Neural progenitor cell (in vitro differentiated cells): Measurements from ENCODE around the gene MASP1. TPM values are rescaled to one million over a fixed set of nuclear protein-coding genes. Genes with fewer than 3 reads are reported as not detected.

ENCODE experiments used
- DNase-seq: peaks from one replicate; pipeline ENCODE4 v3.0.0-alpha.2; 2016; ENCODE audit warnings: low spot score
- H2AFZ ChIP-seq: fragments of 200-600 bp; sonication (generic); replicated peaks from 2 replicates; pipeline ENCODE4 v1.6.1; 2016; ENCODE audit warnings: antibody characterized with exemption
- H3F3A ChIP-seq: fragments of 200-600 bp; sonication (generic); 2 replicates; pipeline ENCODE4 v1.6.1; 2016; ENCODE audit warnings: antibody characterized with exemption, low read depth
- H3K27ac ChIP-seq: fragments of 200-600 bp; sonication (generic); 2 replicates; pipeline ENCODE4 v1.5.1; 2016; ENCODE audit warnings: mild to moderate bottlenecking
- H3K27me3 ChIP-seq: fragments of 200-600 bp; sonication (generic); 2 replicates; pipeline ENCODE4 v1.6.1; 2016; ENCODE audit warnings: mild to moderate bottlenecking, moderate library complexity
- H3K36me3 ChIP-seq: fragments of 200-600 bp; sonication (generic); 2 replicates; pipeline ENCODE4 v1.5.1; 2016
- H3K4me1 ChIP-seq: fragments of 200-600 bp; sonication (generic); 2 replicates; pipeline ENCODE4 v1.6.1; 2016; ENCODE audit warnings: mixed run types
- H3K4me2 ChIP-seq: fragments of 200-600 bp; sonication (generic); 2 replicates; pipeline ENCODE4 v1.6.1; 2016
- H3K4me3 ChIP-seq: fragments of 200-600 bp; sonication (generic); 2 replicates; pipeline ENCODE4 v1.5.1; 2016
- H3K79me2 ChIP-seq: fragments of 200-600 bp; sonication (generic); 2 replicates; pipeline ENCODE4 v1.6.1; 2016; ENCODE audit warnings: low read depth
- H3K9ac ChIP-seq: fragments of 200-600 bp; sonication (generic); 2 replicates; pipeline ENCODE4 v1.6.1; 2016
- H3K9me3 ChIP-seq: fragments of 200-600 bp; sonication (generic); 2 replicates; pipeline ENCODE4 v1.5.1; 2016; ENCODE audit warnings: low read depth
- H4K20me1 ChIP-seq: fragments of 200-600 bp; sonication (generic); 2 replicates; pipeline ENCODE4 v1.6.1; 2016; ENCODE audit warnings: low read depth
- H3K27ac Mint-ChIP-seq: 3 replicates; pipeline ENCODE4 v1.8.0; 2021; ENCODE audit warnings: mixed read lengths
- H3K27me3 Mint-ChIP-seq: 2 replicates; pipeline ENCODE4 v1.8.0; 2022; ENCODE audit warnings: low read depth, mild to moderate bottlenecking, inconsistent platforms, moderate library complexity, mixed read lengths; ENCODE audit not compliant: insufficient read depth
- H3K36me3 Mint-ChIP-seq: 3 replicates; pipeline ENCODE4 v1.8.0; 2021; ENCODE audit warnings: mixed read lengths
- H3K4me1 Mint-ChIP-seq: 3 replicates; pipeline ENCODE4 v1.8.0; 2021; ENCODE audit warnings: mixed read lengths
- H3K4me3 Mint-ChIP-seq: 3 replicates; pipeline ENCODE4 v1.8.0; 2021; ENCODE audit warnings: mild to moderate bottlenecking, moderate library complexity, mixed read lengths
- H3K9me3 Mint-ChIP-seq: 3 replicates; pipeline ENCODE4 v1.8.0; 2020; ENCODE audit warnings: mixed read lengths
- EZH2 ChIP-seq: fragments of 200-600 bp; sonication (generic); IDR thresholded peaks from 2 replicates; pipeline ENCODE4 v1.6.1; 2017; ENCODE audit warnings: antibody characterized with exemption, mild to moderate bottlenecking, moderate library complexity
- EZH2phosphoT487 ChIP-seq: fragments of 200-600 bp; sonication (generic); IDR thresholded peaks from 2 replicates; pipeline ENCODE4 v1.6.1; 2017; ENCODE audit warnings: antibody characterized with exemption
- total RNA-seq: library from RNA; depleted of rRNA; stranded (reverse); fragments of >200 nt; gene quantifications from 2 replicates; pipeline ENCODE4 v1.2.3, GENCODE V29; 2015; ENCODE audit warnings: low replicate concordance
- TF ChIP-seq, protein P1 (sequence below): fragments of 200-600 bp; sonication (generic); IDR thresholded peaks from 2 replicates; pipeline ENCODE4 v1.5.1; 2017; ENCODE audit warnings: antibody characterized with exemption, mild to moderate bottlenecking

Gene MASP1
- total RNA-seq, 1 donor from 2014 or later = 3.3 TPM

DNA sequence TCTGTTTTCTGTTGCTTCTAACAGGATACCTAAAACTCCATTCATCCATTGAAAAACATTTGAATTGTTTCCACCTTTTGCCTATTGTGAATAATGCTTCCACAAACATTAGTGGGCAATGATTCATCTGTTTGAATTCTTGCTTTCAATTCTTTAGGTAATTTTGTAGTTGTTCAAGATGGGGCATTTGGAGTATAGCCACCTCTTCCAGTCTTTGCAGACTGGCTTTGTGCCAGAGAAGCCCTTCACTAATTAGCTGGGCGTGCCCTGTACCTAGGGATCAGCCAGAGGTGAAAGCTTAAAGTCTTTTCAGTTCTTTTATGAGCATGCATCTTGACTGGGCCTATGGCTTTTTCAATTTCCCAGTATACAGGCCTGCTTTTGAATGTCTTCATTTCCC, 83.4 kb downstream of the MASP1 start:
- H3K9me3 Mint-ChIP-seq = peaks cover 6% of the 10 kb centered on the region
- H3K9ac ChIP-seq = no peak overlapping the region
- no peak for TF ChIP-seq EZH2phosphoT487
- TF ChIP-seq EZH2 = no peak
- TF ChIP-seq, protein P1, sequence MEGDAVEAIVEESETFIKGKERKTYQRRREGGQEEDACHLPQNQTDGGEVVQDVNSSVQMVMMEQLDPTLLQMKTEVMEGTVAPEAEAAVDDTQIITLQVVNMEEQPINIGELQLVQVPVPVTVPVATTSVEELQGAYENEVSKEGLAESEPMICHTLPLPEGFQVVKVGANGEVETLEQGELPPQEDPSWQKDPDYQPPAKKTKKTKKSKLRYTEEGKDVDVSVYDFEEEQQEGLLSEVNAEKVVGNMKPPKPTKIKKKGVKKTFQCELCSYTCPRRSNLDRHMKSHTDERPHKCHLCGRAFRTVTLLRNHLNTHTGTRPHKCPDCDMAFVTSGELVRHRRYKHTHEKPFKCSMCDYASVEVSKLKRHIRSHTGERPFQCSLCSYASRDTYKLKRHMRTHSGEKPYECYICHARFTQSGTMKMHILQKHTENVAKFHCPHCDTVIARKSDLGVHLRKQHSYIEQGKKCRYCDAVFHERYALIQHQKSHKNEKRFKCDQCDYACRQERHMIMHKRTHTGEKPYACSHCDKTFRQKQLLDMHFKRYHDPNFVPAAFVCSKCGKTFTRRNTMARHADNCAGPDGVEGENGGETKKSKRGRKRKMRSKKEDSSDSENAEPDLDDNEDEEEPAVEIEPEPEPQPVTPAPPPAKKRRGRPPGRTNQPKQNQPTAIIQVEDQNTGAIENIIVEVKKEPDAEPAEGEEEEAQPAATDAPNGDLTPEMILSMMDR = no peak
- H3K27me3 ChIP-seq = no peaks in the 10 kb centered on the region
- H2AFZ ChIP-seq = no peak overlapping the region
- no peaks in the 10 kb centered on the region for H3K36me3 Mint-ChIP-seq
- H3K4me3 ChIP-seq = no peak overlapping the region
- H3K4me1 Mint-ChIP-seq = peaks cover 16% of the 10 kb centered on the region
- no peak overlapping the region for H3K4me3 Mint-ChIP-seq
- no peak for DNase-seq
- no peak overlapping the region for H3K27ac Mint-ChIP-seq
- no peaks in the 10 kb centered on the region for H4K20me1 ChIP-seq
- no peak overlapping the region for H3K27ac ChIP-seq
- no peaks in the 10 kb centered on the region for H3K27me3 Mint-ChIP-seq
- no peak overlapping the region for H3K4me2 ChIP-seq
- H3K79me2 ChIP-seq = no peaks in the 10 kb centered on the region
- H3K4me1 ChIP-seq = peaks cover 13% of the 10 kb centered on the region
- H3K36me3 ChIP-seq = no peaks in the 10 kb centered on the region
- H3K9me3 ChIP-seq = peaks cover 5% of the 10 kb centered on the region
- peaks cover 3% of the 10 kb centered on the region for H3F3A ChIP-seq

GRCh38 chr3:187207624-187208023, 83.9 kb downstream of the MASP1 start:
- Histone ChIP-seq H3K36me3 (no peaks in the 10 kb centered on the region), H4K20me1 (no peaks in the 10 kb centered on the region), H3K79me2 (no peaks in the 10 kb centered on the region), H3K9me3 (peaks cover 5% of the 10 kb centered on the region), H3K4me1 (peaks cover 19% of the 10 kb centered on the region), H2AFZ (no peak overlapping the region), H3K4me2 (no peak overlapping the region), H3F3A (peaks cover 3% of the 10 kb centered on the region), H3K9ac (no peak overlapping the region), H3K27me3 (no peaks in the 10 kb centered on the region), H3K27ac (no peak overlapping the region), H3K4me3 (no peak overlapping the region)
- Mint-ChIP-seq H3K36me3 (no peaks in the 10 kb centered on the region), H3K4me3 (no peak overlapping the region), H3K9me3 (peaks cover 6% of the 10 kb centered on the region), H3K27me3 (no peaks in the 10 kb centered on the region), H3K27ac (no peak overlapping the region), H3K4me1 (peaks cover 16% of the 10 kb centered on the region)
- TF ChIP-seq EZH2phosphoT487 (no peak), EZH2 (no peak)
- TF ChIP-seq, protein P1 = no peak
- DNase-seq = no peak

DNA sequence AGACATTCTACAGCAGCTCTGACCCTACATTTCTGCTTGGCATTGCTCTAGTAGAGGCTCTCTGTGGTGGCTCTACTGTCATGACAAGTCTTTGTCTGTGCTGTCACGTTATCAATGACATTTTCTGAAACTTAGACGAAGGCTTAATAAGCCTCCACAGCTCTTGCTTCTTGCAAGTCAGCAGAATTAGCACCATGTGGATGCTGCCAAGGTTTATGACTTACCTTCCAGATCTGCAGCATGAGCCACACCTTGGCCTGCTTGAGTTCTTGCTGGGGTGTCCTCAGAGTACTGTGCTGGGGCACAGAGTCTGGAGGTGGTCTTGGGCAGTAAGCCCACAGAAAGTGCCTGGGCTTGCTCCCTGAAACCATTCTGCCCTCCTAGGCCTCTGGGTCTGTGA, 84.5 kb downstream of the MASP1 start:
- Histone ChIP-seq H3K4me1 (peaks cover 22% of the 10 kb centered on the region), H3K9me3 (peaks cover 5% of the 10 kb centered on the region), H3K4me3 (no peak overlapping the region), H2AFZ (no peak overlapping the region), H3K9ac (no peak overlapping the region), H3K27me3 (no peaks in the 10 kb centered on the region), H3K27ac (no peak overlapping the region), H3K4me2 (no peak overlapping the region), H4K20me1 (no peaks in the 10 kb centered on the region), H3K36me3 (no peaks in the 10 kb centered on the region), H3K79me2 (no peaks in the 10 kb centered on the region), H3F3A (peaks cover 3% of the 10 kb centered on the region)
- peaks cover 6% of the 10 kb centered on the region for H3K9me3 Mint-ChIP-seq
- H3K27me3 Mint-ChIP-seq = no peaks in the 10 kb centered on the region
- peaks cover 16% of the 10 kb centered on the region for H3K4me1 Mint-ChIP-seq
- no peak overlapping the region for H3K27ac Mint-ChIP-seq
- H3K36me3 Mint-ChIP-seq = no peaks in the 10 kb centered on the region
- H3K4me3 Mint-ChIP-seq = no peak overlapping the region
- TF ChIP-seq EZH2 (no peak), EZH2phosphoT487 (no peak)
- TF ChIP-seq, protein P1 = no peak
- no peak for DNase-seq
